Upper lobe of right lung (tissue), 1 donor: Measurements from ENCODE around the gene HS3ST2. TPM values are rescaled to one million over a fixed set of nuclear protein-coding genes. Genes with fewer than 3 reads are reported as not detected.

ENCODE experiments used
- ATAC-seq: fragments of 200-7000 bp; cut with Tn5 transposase; one replicate; pipeline ENCODE4 v1.9.1; 2020; ENCODE audit warnings: mild to moderate bottlenecking, moderate library complexity
- DNase-seq: peaks from one replicate; pipeline ENCODE4 v3.0.0-alpha.2; 2020
- H3K27ac ChIP-seq: fragments of 200-600 bp; one replicate; pipeline ENCODE4 v1.8.0; 2022
- H3K27me3 ChIP-seq: fragments of 200-600 bp; one replicate; pipeline ENCODE4 v1.8.0; 2022; ENCODE audit warnings: mild to moderate bottlenecking
- H3K36me3 ChIP-seq: fragments of 200-600 bp; one replicate; pipeline ENCODE4 v1.8.0; 2022
- H3K4me1 ChIP-seq: fragments of 200-600 bp; one replicate; pipeline ENCODE4 v1.8.0; 2022
- H3K4me3 ChIP-seq: fragments of 200-600 bp; one replicate; pipeline ENCODE4 v1.8.0; 2022; ENCODE audit warnings: mild to moderate bottlenecking
- H3K9me3 ChIP-seq: fragments of 200-600 bp; one replicate; pipeline ENCODE4 v1.8.0; 2022
- CTCF ChIP-seq: fragments of 200-600 bp; IDR thresholded peaks from one replicate; pipeline ENCODE4 v1.8.0; 2022; ENCODE audit warnings: antibody characterized with exemption
- intact Hi-C: fragments of 100-400 bp; cut with DNase I; formaldehyde crosslinking; loops from one replicate; pipeline ENCODE4 v1.11.0; 2022
- total RNA-seq: library from RNA; stranded (reverse); fragmentation: NEBNext Ultra II Directional; extraction: Animal tissue kit (Norgen Biotek cat#: 25700); gene quantifications from one replicate; pipeline ENCODE4 v1.2.1, GENCODE V29; 2021
- donor health status: DM: no; HTN: yes; CAD: no; lungs with severe emphysema.

Gene HS3ST2
- total RNA-seq, 1 donor from 2014 or later: 9.6 TPM

- Histone ChIP-seq H3K4me3 (no peak overlapping the region), H3K9me3 (no peaks in the 10 kb centered on the region), H3K36me3 (no peaks in the 10 kb centered on the region), H3K27me3 (peaks cover 4% of the 10 kb centered on the region), H3K27ac (no peak overlapping the region), H3K4me1 (no peaks in the 10 kb centered on the region)
- DNase-seq (no peak), ATAC-seq (no peak)
- TF ChIP-seq CTCF: no peak
- intact Hi-C loops: no loop called here
Measured at GRCh38 chr16:22847690-22848089, 33.7 kb downstream of the HS3ST2 start.

GRCh38 chr16:22848451-22848850 is 34.5 kb downstream of the HS3ST2 start:
- Histone ChIP-seq H3K27ac (no peak overlapping the region), H3K4me1 (no peaks in the 10 kb centered on the region), H3K9me3 (no peaks in the 10 kb centered on the region), H3K36me3 (no peaks in the 10 kb centered on the region), H3K4me3 (no peak overlapping the region), H3K27me3 (peaks cover 4% of the 10 kb centered on the region)
- no peak for ATAC-seq
- DNase-seq: no peak
- TF ChIP-seq CTCF: no peak
- intact Hi-C loops: no loop called here

GRCh38 chr16:22849517-22849916 is 35.6 kb downstream of the HS3ST2 start:
- Histone ChIP-seq H3K9me3 (no peaks in the 10 kb centered on the region), H3K27me3 (peaks cover 4% of the 10 kb centered on the region), H3K36me3 (no peaks in the 10 kb centered on the region), H3K4me1 (no peaks in the 10 kb centered on the region), H3K4me3 (no peak overlapping the region), H3K27ac (no peak overlapping the region)
- DNase-seq: no peak
- ATAC-seq: no peak
- intact Hi-C loops: no loop called here
- no peak for TF ChIP-seq CTCF

GRCh38 chr16:22855231-22855630 is 41.3 kb downstream of the HS3ST2 start:
- intact Hi-C loops: no loop called here
- H3K27ac ChIP-seq: no peak overlapping the region
- H3K36me3 ChIP-seq: no peaks in the 10 kb centered on the region
- H3K4me3 ChIP-seq: no peak overlapping the region
- H3K4me1 ChIP-seq: no peaks in the 10 kb centered on the region
- DNase-seq: no peak
- TF ChIP-seq CTCF: no peak
- H3K27me3 ChIP-seq: no peaks in the 10 kb centered on the region
- no peak for ATAC-seq
- H3K9me3 ChIP-seq: no peaks in the 10 kb centered on the region

- Histone ChIP-seq H3K4me3 (no peak overlapping the region), H3K27me3 (peaks cover 2% of the 10 kb centered on the region), H3K27ac (no peak overlapping the region), H3K36me3 (no peaks in the 10 kb centered on the region), H3K9me3 (no peaks in the 10 kb centered on the region), H3K4me1 (no peaks in the 10 kb centered on the region)
- no peak for ATAC-seq
- no peak for DNase-seq
- intact Hi-C loops: no loop called here
- no peak for TF ChIP-seq CTCF
Measured at GRCh38 chr16:22857296-22858025, 43.5 kb downstream of the HS3ST2 start.

GRCh38 chr16:22859925-22860324 is 46.0 kb downstream of the HS3ST2 start:
- Histone ChIP-seq H3K27me3 (peaks cover 9% of the 10 kb centered on the region), H3K27ac (no peak overlapping the region), H3K4me1 (no peaks in the 10 kb centered on the region), H3K36me3 (no peaks in the 10 kb centered on the region), H3K9me3 (no peaks in the 10 kb centered on the region), H3K4me3 (no peak overlapping the region)
- no peak for TF ChIP-seq CTCF
- intact Hi-C loops: no loop called here
- ATAC-seq (no peak), DNase-seq (no peak)
